ENCODE results near the gene LPO.

GRCh38 chr17:58238147-58238634, at the start of gene LPO:
- TF ChIP-seq, protein P1, sequence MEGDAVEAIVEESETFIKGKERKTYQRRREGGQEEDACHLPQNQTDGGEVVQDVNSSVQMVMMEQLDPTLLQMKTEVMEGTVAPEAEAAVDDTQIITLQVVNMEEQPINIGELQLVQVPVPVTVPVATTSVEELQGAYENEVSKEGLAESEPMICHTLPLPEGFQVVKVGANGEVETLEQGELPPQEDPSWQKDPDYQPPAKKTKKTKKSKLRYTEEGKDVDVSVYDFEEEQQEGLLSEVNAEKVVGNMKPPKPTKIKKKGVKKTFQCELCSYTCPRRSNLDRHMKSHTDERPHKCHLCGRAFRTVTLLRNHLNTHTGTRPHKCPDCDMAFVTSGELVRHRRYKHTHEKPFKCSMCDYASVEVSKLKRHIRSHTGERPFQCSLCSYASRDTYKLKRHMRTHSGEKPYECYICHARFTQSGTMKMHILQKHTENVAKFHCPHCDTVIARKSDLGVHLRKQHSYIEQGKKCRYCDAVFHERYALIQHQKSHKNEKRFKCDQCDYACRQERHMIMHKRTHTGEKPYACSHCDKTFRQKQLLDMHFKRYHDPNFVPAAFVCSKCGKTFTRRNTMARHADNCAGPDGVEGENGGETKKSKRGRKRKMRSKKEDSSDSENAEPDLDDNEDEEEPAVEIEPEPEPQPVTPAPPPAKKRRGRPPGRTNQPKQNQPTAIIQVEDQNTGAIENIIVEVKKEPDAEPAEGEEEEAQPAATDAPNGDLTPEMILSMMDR (conservative IDR thresholded peaks at IDR 0.05 in 1 of 2, IDR thresholded peaks at IDR 0.05 in 1 of 2; ENCODE audit: low read depth in 1 of 2, low read length in 2 of 2) = no peak
- no peak for TF ChIP-seq EZH2 (IDR thresholded peaks at IDR 0.05; ENCODE audit: low read length, missing control alignments)
